H1 (cell line): ENCODE measurements around the gene CDK3. TPM values are rescaled to one million over a fixed set of nuclear protein-coding genes. Genes with fewer than 3 reads are reported as not detected.

Source experiments
- CTCF ChIA-PET: fragments of 300-600 bp; sonication (Branson Sonifier 250); formaldehyde crosslinking; loops from one replicate; lab custom pipeline; 2021; ENCODE audit not compliant: partially characterized antibody; lab: Charles Lee
- POLR2A ChIA-PET: fragments of 300-600 bp; sonication (Branson Sonifier 250); formaldehyde crosslinking; loops from one replicate; lab custom pipeline; 2021; ENCODE audit warnings: inconsistent platforms; ENCODE audit not compliant: partially characterized antibody; lab: Charles Lee
- DNase-seq, 2 experiments: peaks; one replicate each; pipeline versions ENCODE4 v3.0.0 to v3.0.0-alpha.2; 2010 to 2022; ENCODE audit warnings: low spot score in 2 of 2, low read depth in 1 of 2, mixed read lengths in 1 of 2
- FAIRE-seq: peaks from 2 replicates; lab custom pipeline; 2011; peaks lifted over from hg19 to GRCh38; lab: Jason Lieb, UNC
- H2AFZ ChIP-seq: 2 replicates; pipeline ENCODE4 v1.8.1; 2012; ENCODE audit warnings: low read length, inconsistent platforms
- H2AK5ac ChIP-seq: 2 replicates; pipeline ENCODE4 v1.6.1; 2013; ENCODE audit warnings: low read depth, low read length
- H2BK120ac ChIP-seq: replicated peaks from 2 replicates; pipeline ENCODE3; 2013; ENCODE audit warnings: low read depth, low read length, inconsistent platforms
- H2BK12ac ChIP-seq: 2 replicates; pipeline ENCODE4 v1.6.1; 2013; ENCODE audit warnings: low read depth, low read length
- H2BK15ac ChIP-seq: 2 replicates; pipeline ENCODE4 v1.6.1; 2013; ENCODE audit warnings: low read length
- H2BK20ac ChIP-seq: 2 replicates; pipeline ENCODE4 v1.6.1; 2013; ENCODE audit warnings: low read length
- H2BK5ac ChIP-seq: 2 replicates; pipeline ENCODE4 v1.6.1; 2013; ENCODE audit warnings: low read depth, low read length
- H3K14ac ChIP-seq: 2 replicates; pipeline ENCODE4 v1.6.1; 2013; ENCODE audit warnings: inconsistent platforms; ENCODE audit not compliant: insufficient read length
- H3K18ac ChIP-seq: 2 replicates; pipeline ENCODE4 v1.6.1; 2013; ENCODE audit warnings: low read length; ENCODE audit errors: extremely low read depth
- H3K23ac ChIP-seq: 2 replicates; pipeline ENCODE4 v1.6.1; 2013; ENCODE audit warnings: inconsistent platforms; ENCODE audit not compliant: insufficient read length
- H3K23me2 ChIP-seq: 2 replicates; pipeline ENCODE4 v1.6.1; 2013; ENCODE audit warnings: low read depth, low read length
- H3K27ac ChIP-seq: 2 replicates; pipeline ENCODE4 v1.6.1; 2011; ENCODE audit warnings: low read depth, low read length, inconsistent platforms
- H3K27me3 ChIP-seq, 4 experiments: replicated peaks in 1 of 4; 1 replicate in 1 of 4; 2 replicates in 3 of 4; pipeline versions ENCODE4 v1.6.1 to v1.8.1; 2011 to 2013; ENCODE audit warnings: low read length in 3 of 4, mild to moderate bottlenecking in 3 of 4, inconsistent platforms in 2 of 4, mixed read lengths in 2 of 4, moderate library complexity in 1 of 4; ENCODE audit not compliant: control insufficient read depth in 3 of 4, insufficient read depth in 3 of 4; ENCODE audit errors: extremely low read depth in 1 of 4
- H3K36me3 ChIP-seq, 4 experiments: 2 replicates each; pipeline versions ENCODE4 v1.6.1 to v1.8.1; 2011 to 2013; ENCODE audit warnings: mild to moderate bottlenecking in 4 of 4, low read length in 3 of 4, moderate library complexity in 2 of 4, control low read depth in 1 of 4, inconsistent platforms in 1 of 4; ENCODE audit not compliant: insufficient read depth in 4 of 4, control insufficient read depth in 2 of 4
- H3K4ac ChIP-seq: replicated peaks from 2 replicates; pipeline ENCODE3; 2013; ENCODE audit warnings: low read length, low read depth, mixed read lengths, inconsistent platforms; ENCODE audit not compliant: insufficient read length
- H3K4me1 ChIP-seq, 4 experiments: replicated peaks in 1 of 4; 1 replicate in 1 of 4; 2 replicates in 3 of 4; pipeline versions ENCODE4 v1.6.1 to v1.8.1; 2011 to 2013; ENCODE audit warnings: low read length in 3 of 4, inconsistent platforms in 2 of 4, mixed read lengths in 1 of 4; ENCODE audit not compliant: insufficient read depth in 4 of 4, control insufficient read depth in 3 of 4
- H3K4me2 ChIP-seq, 2 experiments: 2 replicates each; pipeline versions ENCODE4 v1.6.1 to v1.8.1; 2011 to 2013; ENCODE audit warnings: low read depth in 2 of 2, low read length in 2 of 2, control low read depth in 1 of 2, inconsistent platforms in 1 of 2, mild to moderate bottlenecking in 1 of 2; ENCODE audit not compliant: insufficient read depth in 1 of 2
- H3K4me3 ChIP-seq, 4 experiments: fragments of 200-600, 300-600 bp in 1 of 4; sonication (generic), shearing (Covaris generic), sonication (Bioruptor Twin) in 1 of 4; 2 replicates each; pipeline versions ENCODE4 v1.5.1 to v1.8.1; 2011 to 2016; ENCODE audit warnings: low read length in 4 of 4, low read depth in 3 of 4, control low read depth in 2 of 4, inconsistent platforms in 2 of 4, mild to moderate bottlenecking in 2 of 4, mixed read lengths in 1 of 4, moderate library complexity in 1 of 4; ENCODE audit not compliant: insufficient read depth in 2 of 4; ENCODE audit errors: extremely low read depth in 1 of 4
- H3K56ac ChIP-seq: replicated peaks from 2 replicates; pipeline ENCODE3; 2013; ENCODE audit warnings: low read depth, mild to moderate bottlenecking, mixed read lengths, low read length, inconsistent platforms; ENCODE audit not compliant: insufficient read length
- H3K79me1 ChIP-seq: 2 replicates; pipeline ENCODE4 v1.6.1; 2013; ENCODE audit warnings: low read depth, low read length, control low read depth
- H3K79me2 ChIP-seq, 2 experiments: 2 replicates each; pipeline versions ENCODE4 v1.6.1 to v1.8.1; 2012 to 2013; ENCODE audit warnings: low read length in 2 of 2, mild to moderate bottlenecking in 2 of 2, inconsistent platforms in 1 of 2; ENCODE audit not compliant: insufficient read depth in 2 of 2, control insufficient read depth in 1 of 2
- H3K9ac ChIP-seq, 4 experiments: replicated peaks in 1 of 4; 1 replicate in 1 of 4; 2 replicates in 3 of 4; pipeline versions ENCODE4 v1.6.1 to v1.8.1; 2011 to 2013; ENCODE audit warnings: low read depth in 3 of 4, low read length in 3 of 4, control low read depth in 2 of 4, mild to moderate bottlenecking in 2 of 4, moderate library complexity in 2 of 4, inconsistent platforms in 1 of 4; ENCODE audit errors: extremely low read depth in 1 of 4
- H3K9me3 ChIP-seq, 2 experiments: 2 replicates each; pipeline versions ENCODE4 v1.6.1 to v1.8.1; 2012 to 2013; ENCODE audit warnings: mild to moderate bottlenecking in 2 of 2, moderate library complexity in 2 of 2, control low read depth in 1 of 2, inconsistent platforms in 1 of 2, low read depth in 1 of 2, low read length in 1 of 2, mixed read lengths in 1 of 2; ENCODE audit not compliant: insufficient read depth in 2 of 2
- H4K20me1 ChIP-seq, 2 experiments: replicated peaks in 1 of 2; 2 replicates each; pipeline versions ENCODE3 to v1.8.1; 2011 to 2013; ENCODE audit warnings: inconsistent platforms in 2 of 2, low read length in 2 of 2, mild to moderate bottlenecking in 1 of 2; ENCODE audit not compliant: insufficient read depth in 2 of 2, control insufficient read depth in 1 of 2
- H4K5ac ChIP-seq: 2 replicates; pipeline ENCODE4 v1.6.1; 2013; ENCODE audit warnings: low read length, low read depth, mixed read lengths, inconsistent platforms; ENCODE audit not compliant: insufficient read length
- H4K8ac ChIP-seq: 2 replicates; pipeline ENCODE4 v1.8.0; 2013; ENCODE audit warnings: mild to moderate bottlenecking, moderate library complexity, low read length, inconsistent platforms; ENCODE audit not compliant: insufficient read depth; ENCODE audit errors: extremely low read depth
- H4K91ac ChIP-seq: replicated peaks from 2 replicates; pipeline ENCODE3; 2013; ENCODE audit warnings: low read length, mixed read lengths, inconsistent platforms; ENCODE audit not compliant: insufficient read length
- ASH2L ChIP-seq: fragments of 200-600, 300-600 bp; sonication (generic); IDR thresholded peaks from one replicate; pipeline ENCODE4 v1.7.1; 2017; ENCODE audit warnings: low read length
- JUND ChIP-seq: IDR thresholded peaks from 2 replicates; pipeline ENCODE4 v1.6.1; 2011; ENCODE audit warnings: mild to moderate bottlenecking, improper control_type of control experiment, low read length
- YY1 ChIP-seq: IDR thresholded peaks from 2 replicates; pipeline ENCODE4 v1.6.1; 2011; ENCODE audit warnings: low read depth, mild to moderate bottlenecking, low read length
- WGBS, 2 experiments: shearing (Covaris generic) in 1 of 2; methylation state at CpG; one replicate each; pipeline versions ENCODE4 v1.1.6 to v1.1.7; 2013 to 2015; ENCODE audit warnings: low lambda C conversion rate in 2 of 2, mixed read lengths in 2 of 2, inconsistent platforms in 1 of 2, low coverage in 1 of 2, missing lambda C conversion rate in 1 of 2; ENCODE audit not compliant: insufficient replicate concordance in 2 of 2, insufficient coverage in 1 of 2, insufficient read length in 1 of 2; ENCODE audit errors: extremely low coverage in 1 of 2, missing lambda C conversion rate in 1 of 2; 5-methylcytosine and 5-hydroxymethylcytosine counted together
- polyA plus RNA-seq, 7 experiments: library from polyadenylated mRNA; depleted of rRNA in 3 of 7; stranded (reverse) in 5 of 7; unstranded in 2 of 7; fragments of >200 nt in 5 of 7; fragments of 200-250 nt in 2 of 7; gene quantifications; 1 replicate in 5 of 7; 2 replicates in 1 of 7; 4 replicates in 1 of 7; pipeline versions ENCODE4 v1.2.1 to v1.2.3, GENCODE V29; 2011 to 2013; ENCODE audit warnings: missing spikeins in 2 of 7, mixed read lengths in 2 of 7
- total RNA-seq: library from RNA; stranded (reverse); fragmentation: NEBNext Ultra II Directional; extraction: Animal tissue kit (Norgen Biotek cat#: 25700); gene quantifications from 2 replicates; pipeline ENCODE4 v1.2.1, GENCODE V29; 2021
- TF ChIP-seq, protein P1 (sequence below): IDR thresholded peaks from 2 replicates; pipeline ENCODE4 v1.6.1; 2012; ENCODE audit warnings: inconsistent platforms

Gene CDK3
- total and polyA plus RNA-seq, 2 of the 8 experiments (the other 6 are each of a cell fraction or from before 2014, with no cell fraction given): 10.0 to 14.6 TPM

DNA sequence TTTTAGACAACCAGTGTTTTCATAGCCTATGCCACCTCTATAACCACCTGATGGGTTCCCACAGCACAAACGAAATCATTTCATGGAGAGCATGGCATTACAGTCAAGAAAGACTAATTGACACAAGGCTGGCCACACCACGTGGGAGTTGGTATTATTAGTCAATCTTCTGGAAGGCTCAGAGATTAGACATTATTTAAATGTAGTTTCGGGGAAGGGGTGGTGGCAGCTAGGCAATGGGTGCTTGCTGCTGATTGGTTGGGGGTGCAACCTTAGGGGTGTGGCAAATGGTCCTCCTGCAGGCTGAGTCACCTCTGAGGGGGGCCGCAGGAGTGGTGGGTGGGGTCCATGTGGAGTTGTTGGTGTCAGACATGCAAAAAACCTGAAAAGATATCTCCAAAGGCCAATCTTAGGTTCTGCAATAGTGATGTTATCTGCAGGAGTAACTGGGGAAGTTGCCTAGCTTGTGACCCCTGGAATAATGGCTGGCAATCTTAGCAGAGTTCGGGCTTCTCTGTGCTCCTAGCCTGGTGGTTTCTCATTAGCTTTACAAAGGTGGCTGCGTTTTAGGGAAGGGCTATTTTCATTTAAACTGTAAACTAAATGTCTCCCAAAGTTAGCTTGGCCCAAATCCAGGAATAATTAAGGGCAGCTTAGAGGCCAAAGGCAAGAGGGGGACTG lies 17.0 kb upstream of the CDK3 start:
- H2BK20ac ChIP-seq: peak overlapping the region; percentile 99
- H4K5ac ChIP-seq: peak overlapping the region; percentile 96
- FAIRE-seq: no peak
- H2BK5ac ChIP-seq: peak overlapping the region; percentile 26
- peak overlapping the region; percentile 55 for H2BK120ac ChIP-seq
- peak overlapping the region; percentile 2 to 42 (median 35); a peak in 6 of 8 replicates for H3K4me3 ChIP-seq
- H4K91ac ChIP-seq: peak overlapping the region; percentile 63
- H3K79me2 ChIP-seq: peaks cover 0 to 22% of the 10 kb centered on the region in 2 experiments; a peak in 1 of 4 replicates
- H3K23me2 ChIP-seq: peaks cover 4% of the 10 kb centered on the region; the same call in 1 of the 2 replicates
- H2BK15ac ChIP-seq: peak overlapping the region; percentile 97; the same call in 1 of the 2 replicates
- H3K4ac ChIP-seq: peak overlapping the region; percentile 88
- no peak overlapping the region for H2AFZ ChIP-seq
- H3K14ac ChIP-seq: no peak overlapping the region
- no peaks in the 10 kb centered on the region for H4K20me1 ChIP-seq
- no peaks in the 10 kb centered on the region for H3K9me3 ChIP-seq
- no peak overlapping the region for H3K56ac ChIP-seq
- H3K23ac ChIP-seq: no peak overlapping the region
- no peak overlapping the region for H4K8ac ChIP-seq
- H2AK5ac ChIP-seq: no peak overlapping the region
- H2BK12ac ChIP-seq: peak overlapping the region; percentile 99
- TF ChIP-seq, protein P1, sequence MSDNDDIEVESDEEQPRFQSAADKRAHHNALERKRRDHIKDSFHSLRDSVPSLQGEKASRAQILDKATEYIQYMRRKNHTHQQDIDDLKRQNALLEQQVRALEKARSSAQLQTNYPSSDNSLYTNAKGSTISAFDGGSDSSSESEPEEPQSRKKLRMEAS: 0 out of 2 replicates have a peak, but pooled peaks have one; percentile 14
- peak; percentile 66 for TF ChIP-seq ASH2L
- TF ChIP-seq YY1: no peak
- peak; percentile 65; the same call in 1 of the 2 replicates for TF ChIP-seq JUND
- TF ChIP-seq, all 59 proteins: peak for 3
- H3K9ac ChIP-seq: peak overlapping the region in 1 of 4 experiments; percentile 10; a peak in 2 of 7 replicates
- H3K4me2 ChIP-seq: peak overlapping the region; percentile 60 to 62
- DNase-seq: peak in 1 of 2 experiments; percentile 70
- CTCF ChIA-PET: interaction anchor here (0.6 to 2.8 kb wide), 11 partner anchors 11 to 745 kb away, joined by 3 to 19 read pairs (median 4); partner anchors contain the start of gene CDK3
- H3K4me1 ChIP-seq: peaks cover 7 to 18% (median 11%) of the 10 kb centered on the region in 4 experiments
- peak overlapping the region; percentile 95; the same call in 1 of the 2 replicates for H3K18ac ChIP-seq
- H3K36me3 ChIP-seq: peaks cover 0 to 3% (median 1%) of the 10 kb centered on the region in 4 experiments; a peak in 4 of 8 replicates
- no peaks in the 10 kb centered on the region for H3K27me3 ChIP-seq
- 20% methylated on average over 6 of the region's 6 CpGs; no CpG with 5 or more reads in 1 of the 2 experiments for WGBS, 2 experiments
- POLR2A ChIA-PET: interaction anchor here (0.6 to 2.5 kb wide), 6 partner anchors 9 to 172 kb away, joined by 3 to 7 read pairs (median 4); partner anchors contain the start of genes CDK3 and FBF1
- 0 out of 2 replicates have a peak, but pooled peaks cover 3% of the 10 kb centered on the region for H3K79me1 ChIP-seq
- H3K27ac ChIP-seq: peak overlapping the region; percentile 62; the same call in 1 of the 2 replicates
